Measurements from ENCODE around the gene CHN1.

Gene CHN1

GRCh38 chr2:174776675-174777074 lies 228.5 kb downstream of the CHN1 start:
- no peaks in the 10 kb centered on the region for H3K9me2 ChIP-seq (replicated peaks; ENCODE audit: control insufficient read depth, low read length)
- no peaks in the 10 kb centered on the region for H3K9me3 ChIP-seq (ENCODE audit: control insufficient read depth, insufficient read depth, low read length)
- no peaks in the 10 kb centered on the region for H4K20me1 ChIP-seq (ENCODE audit: control insufficient read depth, insufficient read depth, low read depth, low read length)
- TF ChIP-seq CTCF (IDR thresholded peaks at IDR 0.05; ENCODE audit: low read depth, low read length, poor library complexity, severe bottlenecking) (no peak), EZH2phosphoT487 (IDR thresholded peaks at IDR 0.05; ENCODE audit: borderline replicate concordance, low read length) (no peak)
- no peaks in the 10 kb centered on the region; the same call in 1 of the 2 replicates for H3K27me3 ChIP-seq (ENCODE audit: control insufficient read depth, low read length)
- H3K4me1 ChIP-seq (ENCODE audit: control insufficient read depth, low read length): peaks cover 3% of the 10 kb centered on the region
- H3K36me3 ChIP-seq (ENCODE audit: control insufficient read depth, low read length): no peaks in the 10 kb centered on the region
- H3F3A ChIP-seq (ENCODE audit: control insufficient read depth, insufficient read depth): no peaks in the 10 kb centered on the region
- H3K79me2 ChIP-seq (ENCODE audit: control insufficient read depth, low read length): no peaks in the 10 kb centered on the region
- no peak overlapping the region for H3K4me3 ChIP-seq (ENCODE audit: low read length)
- H3K27ac ChIP-seq (ENCODE audit: low read depth, low read length): no peak overlapping the region
- no peak overlapping the region for H3K4me2 ChIP-seq (ENCODE audit: low read length)

- Histone ChIP-seq H4K20me1 (ENCODE audit: control insufficient read depth, insufficient read depth, low read depth, low read length) (no peaks in the 10 kb centered on the region), H3F3A (ENCODE audit: control insufficient read depth, insufficient read depth) (no peaks in the 10 kb centered on the region), H3K4me2 (ENCODE audit: low read length) (no peak overlapping the region), H3K4me3 (ENCODE audit: low read length) (no peak overlapping the region), H3K36me3 (ENCODE audit: control insufficient read depth, low read length) (no peaks in the 10 kb centered on the region), H3K9me3 (ENCODE audit: control insufficient read depth, insufficient read depth, low read length) (no peaks in the 10 kb centered on the region), H3K79me2 (ENCODE audit: control insufficient read depth, low read length) (no peaks in the 10 kb centered on the region), H3K27ac (ENCODE audit: low read depth, low read length) (no peak overlapping the region), H3K27me3 (ENCODE audit: control insufficient read depth, low read length) (no peaks in the 10 kb centered on the region; the same call in 1 of the 2 replicates), H3K9me2 (replicated peaks; ENCODE audit: control insufficient read depth, low read length) (no peaks in the 10 kb centered on the region), H3K4me1 (ENCODE audit: control insufficient read depth, low read length) (peaks cover 3% of the 10 kb centered on the region)
- no peak for TF ChIP-seq EZH2phosphoT487 (IDR thresholded peaks at IDR 0.05; ENCODE audit: borderline replicate concordance, low read length)
- TF ChIP-seq CTCF (IDR thresholded peaks at IDR 0.05; ENCODE audit: low read depth, low read length, poor library complexity, severe bottlenecking): peak; percentile 69
These were observed 229.0 kb downstream of the CHN1 start for GRCh38 chr2:174776223-174776622.

- H3K27me3 ChIP-seq (ENCODE audit: control insufficient read depth, low read length): no peaks in the 10 kb centered on the region; the same call in 1 of the 2 replicates
- H3K27ac ChIP-seq (ENCODE audit: low read depth, low read length): no peak overlapping the region
- no peaks in the 10 kb centered on the region for H3K79me2 ChIP-seq (ENCODE audit: control insufficient read depth, low read length)
- no peaks in the 10 kb centered on the region for H4K20me1 ChIP-seq (ENCODE audit: control insufficient read depth, insufficient read depth, low read depth, low read length)
- H3K9me3 ChIP-seq (ENCODE audit: control insufficient read depth, insufficient read depth, low read length): no peaks in the 10 kb centered on the region
- H3K4me3 ChIP-seq (ENCODE audit: low read length): no peak overlapping the region
- H3F3A ChIP-seq (ENCODE audit: control insufficient read depth, insufficient read depth): no peaks in the 10 kb centered on the region
- TF ChIP-seq EZH2phosphoT487 (IDR thresholded peaks at IDR 0.05; ENCODE audit: borderline replicate concordance, low read length): no peak
- no peak for TF ChIP-seq CTCF (IDR thresholded peaks at IDR 0.05; ENCODE audit: low read depth, low read length, poor library complexity, severe bottlenecking)
- H3K9me2 ChIP-seq (replicated peaks; ENCODE audit: control insufficient read depth, low read length): no peaks in the 10 kb centered on the region
- H3K4me1 ChIP-seq (ENCODE audit: control insufficient read depth, low read length): peaks cover 3% of the 10 kb centered on the region
- no peak overlapping the region for H3K4me2 ChIP-seq (ENCODE audit: low read length)
- no peaks in the 10 kb centered on the region for H3K36me3 ChIP-seq (ENCODE audit: control insufficient read depth, low read length)
These were observed 229.6 kb downstream of the CHN1 start for GRCh38 chr2:174775571-174775980.
